ENCODE results near the gene SLC5A2.
"Not testable (repeated sequence)": the region's sequence is repeated elsewhere in the genome, so short reads cannot be mapped to it uniquely, and the experiment has no call there.

Gene SLC5A2

GRCh38 chr16:31483081-31483480 is at the start of gene SLC5A2:
Gene SLC5A2 (plus strand): TSS chr16:31483123. CDS start chr16:31483137, 14 bp downstream.
- DNase-seq: no peak

GRCh38 chr16:31435341-31436220 is 47.3 kb upstream of the SLC5A2 start:
- DNase-seq: no peak

- DNase-seq: no peak
These were observed 46.5 kb upstream of the SLC5A2 start for GRCh38 chr16:31436221-31437045.

- no peak for DNase-seq
These were observed 44.5 kb upstream of the SLC5A2 start for GRCh38 chr16:31438414-31438813.

- DNase-seq: not testable (repeated sequence)
These were observed 43.9 kb upstream of the SLC5A2 start for GRCh38 chr16:31439023-31439422.

DNA sequence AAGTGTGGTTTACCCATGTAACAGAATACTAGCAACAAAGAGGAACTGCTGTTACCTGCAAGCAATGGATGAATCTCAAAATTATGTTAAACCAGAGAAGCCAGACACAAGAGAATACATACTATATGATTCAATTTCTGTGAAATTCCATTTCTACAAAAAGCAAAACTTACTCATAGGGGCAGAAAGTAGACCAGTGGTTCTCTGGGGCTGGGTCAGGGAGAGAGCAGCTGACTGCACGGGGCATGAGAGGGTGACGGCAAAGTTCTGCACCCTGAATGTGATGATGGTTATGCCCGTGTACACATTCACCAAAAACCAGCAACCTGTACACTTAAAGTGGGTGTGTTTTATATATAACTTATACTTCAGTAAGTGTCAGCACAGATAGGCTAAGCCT is 43.4 kb upstream of the SLC5A2 start:
- DNase-seq: no peak

DNA sequence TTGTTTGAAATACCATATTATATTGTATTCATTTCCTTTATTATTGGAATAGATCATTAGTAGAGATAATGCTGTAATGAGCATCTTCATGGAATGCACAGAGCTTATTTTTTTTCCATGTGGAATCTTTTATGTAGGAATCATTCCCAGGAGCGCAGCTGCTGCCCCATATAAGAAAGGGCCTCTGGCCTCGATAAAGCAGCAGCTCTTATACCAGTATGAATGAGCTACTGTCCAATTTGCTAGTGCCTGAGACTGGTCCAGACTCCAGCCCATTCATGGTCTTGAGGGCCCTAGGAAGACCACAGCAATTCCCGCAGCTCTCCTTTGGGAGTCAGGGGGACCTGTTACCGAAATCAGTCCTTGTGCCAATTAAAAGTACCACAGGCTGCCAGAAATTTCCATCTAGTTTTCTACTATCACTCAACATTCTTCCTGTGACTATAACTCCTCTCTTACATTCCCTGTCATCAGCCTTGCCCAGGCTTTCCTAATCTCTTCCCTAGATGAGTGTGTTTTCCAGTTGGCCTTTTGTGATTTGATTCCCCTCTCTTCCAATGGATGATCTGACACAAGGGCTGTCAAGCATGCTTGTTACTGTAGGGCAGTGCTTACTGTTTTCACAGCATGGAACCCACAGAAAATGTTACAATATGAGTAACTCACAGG is 42.3 kb upstream of the SLC5A2 start:
- no peak for DNase-seq

GRCh38 chr16:31441956-31442355 is 41.0 kb upstream of the SLC5A2 start:
- no peak for DNase-seq

- not testable (repeated sequence) for DNase-seq
These were observed 37.0 kb upstream of the SLC5A2 start for GRCh38 chr16:31445931-31446330.

GRCh38 chr16:31451201-31451600 is 31.7 kb upstream of the SLC5A2 start:
- no peak for DNase-seq

GRCh38 chr16:31451681-31452351 is 31.1 kb upstream of the SLC5A2 start:
- peak; percentile 55 for DNase-seq

DNA sequence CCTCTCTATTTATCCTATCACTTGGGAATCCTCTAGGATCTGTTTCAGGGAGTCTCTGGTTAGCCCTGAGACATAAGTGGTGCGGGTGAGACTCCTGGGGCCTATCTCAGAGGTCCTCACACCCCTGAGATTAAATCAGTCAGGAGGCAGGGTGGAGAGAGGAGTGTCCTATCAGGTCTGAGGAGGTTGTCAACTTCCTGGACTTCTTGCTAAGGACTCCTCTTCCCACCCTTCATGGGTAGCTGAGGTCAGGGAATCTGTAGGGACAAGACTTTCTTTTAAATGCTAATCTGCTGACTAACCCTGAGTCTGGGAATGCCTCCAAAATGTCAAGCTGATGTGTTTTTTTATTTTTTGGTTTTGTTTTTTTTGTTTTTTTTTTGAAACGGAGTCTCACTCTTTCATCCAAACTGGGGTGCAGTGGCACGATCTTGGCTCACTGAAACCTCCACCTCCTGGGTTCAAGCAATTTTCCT is 30.3 kb upstream of the SLC5A2 start:
- peak; percentile 46 for DNase-seq

GRCh38 chr16:31453255-31454204 is 29.4 kb upstream of the SLC5A2 start:
- peak; percentile 94 for DNase-seq

- DNase-seq: peak; percentile 45
These were observed 27.2 kb upstream of the SLC5A2 start for GRCh38 chr16:31455601-31456314.

DNA sequence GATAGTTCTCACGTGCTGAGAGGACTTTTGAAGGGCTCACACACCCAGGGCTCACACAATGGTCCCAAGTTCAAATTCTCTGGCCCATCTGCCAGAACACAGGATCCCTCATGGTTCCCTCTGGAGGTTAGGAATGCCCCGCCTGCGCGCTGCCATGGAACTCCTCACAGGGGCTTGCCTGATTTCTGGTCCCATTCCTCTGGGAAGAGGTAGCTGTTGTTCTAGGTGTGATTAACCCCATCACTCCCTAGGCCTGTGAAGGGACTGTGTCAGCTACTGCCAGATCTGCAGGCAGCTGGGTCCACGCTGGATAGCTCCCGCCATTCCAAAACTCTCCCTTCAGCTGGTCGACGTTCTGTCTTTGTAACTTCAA is 25.9 kb upstream of the SLC5A2 start:
- no peak for DNase-seq

- peak; percentile 19 for DNase-seq
These were observed 24.7 kb upstream of the SLC5A2 start for GRCh38 chr16:31458073-31458843.

- DNase-seq: peak; percentile 99
These were observed 23.9 kb upstream of the SLC5A2 start, which contains the start of gene ARMC5 for GRCh38 chr16:31458844-31459686. Gene ARMC5 (plus strand): TSS chr16:31459501. CDS start chr16:31459525, 24 bp downstream.

DNA sequence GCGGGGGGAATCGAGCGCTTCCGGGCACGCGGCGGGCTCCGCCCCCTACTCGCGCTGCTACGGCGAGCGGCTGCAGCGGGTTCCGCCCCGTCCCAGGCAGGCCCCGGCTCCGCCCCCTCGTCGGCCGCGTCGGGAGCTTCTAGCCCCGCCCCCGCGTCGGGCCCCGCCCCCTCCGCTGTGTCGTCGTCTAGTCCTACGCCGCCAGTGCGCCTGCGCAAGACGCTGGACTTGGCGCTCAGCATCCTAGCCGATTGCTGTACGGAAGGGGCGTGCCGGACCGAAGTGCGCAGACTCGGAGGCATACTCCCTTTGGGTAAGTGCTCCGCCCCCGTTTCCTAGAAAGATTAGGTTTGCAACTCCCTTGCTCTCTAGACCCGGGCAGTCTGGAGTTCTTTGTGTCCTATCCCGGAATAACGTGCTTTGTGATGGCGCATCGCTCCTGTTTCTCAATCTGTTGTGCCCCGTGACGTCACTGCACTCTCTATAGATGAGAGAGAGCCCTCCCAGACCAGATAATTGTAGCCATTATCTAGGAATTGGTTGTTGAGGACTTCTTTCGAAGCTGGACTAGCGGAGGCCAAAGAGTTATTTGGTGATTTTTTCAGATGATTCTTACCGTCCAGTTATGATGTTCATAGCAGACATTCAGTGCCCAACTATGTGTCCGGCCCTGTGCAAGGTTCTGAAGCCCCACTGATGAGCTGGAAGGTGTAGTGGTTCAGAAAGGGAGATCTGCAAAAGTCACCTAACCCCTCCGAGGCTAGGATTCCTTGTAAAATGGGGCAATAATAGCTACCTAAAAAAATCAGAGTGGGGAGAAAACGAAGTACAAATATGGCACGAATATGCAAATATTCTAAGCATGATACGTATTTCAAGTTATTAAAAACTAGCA is 23.0 kb upstream of the SLC5A2 start:
- DNase-seq: peak; percentile 100
